KOPT-K1 (cell line): ENCODE measurements around the gene TDRD9.

Experiments used
- H3K27ac ChIP-seq: fragments of 200-600 bp; sonication (generic); 2 replicates; pipeline ENCODE4 v1.5.1; 2016; ENCODE audit warnings: antibody characterized with exemption, mild to moderate bottlenecking, low read depth, low read length; ENCODE audit not compliant: poor library complexity, severe bottlenecking
- H3K36me3 ChIP-seq: fragments of 200-600 bp; sonication (generic); 2 replicates; pipeline ENCODE4 v1.5.1; 2017; ENCODE audit warnings: antibody characterized with exemption, mild to moderate bottlenecking, low read length, moderate library complexity; ENCODE audit not compliant: insufficient read depth
- H3K9me3 ChIP-seq: fragments of 200-600 bp; sonication (generic); 2 replicates; pipeline ENCODE4 v1.5.1; 2017; ENCODE audit warnings: antibody characterized with exemption, low read length, mild to moderate bottlenecking; ENCODE audit not compliant: insufficient read depth, poor library complexity, severe bottlenecking

TDRD9 gene

DNA sequence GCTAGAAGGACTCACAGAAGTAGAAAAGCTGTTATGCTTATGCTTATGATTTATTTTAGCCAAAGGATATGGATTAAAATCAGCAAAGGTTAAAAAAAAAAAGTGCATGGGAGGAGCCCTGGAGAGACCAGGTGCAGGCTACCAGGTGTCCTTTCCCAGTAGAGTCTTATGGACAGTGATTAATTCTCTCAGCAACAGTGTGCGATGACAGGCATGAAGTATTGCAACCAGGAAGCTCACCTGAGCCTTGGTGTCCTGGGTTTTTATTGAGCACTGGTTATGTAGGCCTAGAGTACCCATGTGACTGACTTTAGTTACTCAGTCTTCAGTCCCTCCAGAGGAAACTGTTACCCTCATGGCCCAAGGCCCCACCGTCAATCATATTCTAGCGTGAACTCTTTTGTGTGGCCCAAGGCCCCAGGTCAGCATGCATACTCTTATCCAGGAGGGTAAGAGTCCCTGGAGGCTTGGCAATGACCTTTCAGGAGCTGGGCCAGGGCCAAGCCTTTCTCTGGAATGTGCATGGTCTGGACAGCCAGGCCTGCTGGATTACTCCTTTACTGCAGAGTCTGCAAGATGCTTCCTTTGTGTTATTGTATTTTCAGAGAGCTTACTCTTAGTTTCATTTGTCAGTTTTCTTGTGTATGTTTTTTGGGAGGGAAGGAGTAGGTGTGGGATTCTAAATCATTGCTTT is 83.7 kb downstream of the TDRD9 start:
- no peaks in the 10 kb centered on the region for H3K36me3 ChIP-seq
- H3K27ac ChIP-seq: no peak overlapping the region
- no peaks in the 10 kb centered on the region for H3K9me3 ChIP-seq

DNA sequence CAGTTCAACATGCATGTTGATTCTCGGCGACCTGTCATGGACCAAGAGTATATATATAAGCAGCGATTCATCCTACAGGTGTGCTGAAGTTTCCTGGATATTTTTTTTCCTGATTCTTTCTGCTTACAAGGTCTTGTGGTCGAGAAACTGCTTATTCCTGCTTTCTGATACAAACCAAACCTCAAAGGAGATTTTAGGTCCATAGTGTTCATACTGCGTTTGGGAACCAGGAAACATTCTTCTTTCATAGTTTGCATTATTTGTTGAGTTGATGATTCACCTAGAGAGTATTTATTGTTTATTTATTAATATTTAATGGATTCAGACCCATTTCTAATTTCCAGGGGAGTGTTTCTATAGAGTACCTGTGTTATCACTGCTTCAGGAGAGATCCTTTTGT is 86.5 kb downstream of the TDRD9 start:
- Histone ChIP-seq H3K36me3 (no peaks in the 10 kb centered on the region), H3K27ac (no peak overlapping the region), H3K9me3 (no peaks in the 10 kb centered on the region)

- H3K9me3 ChIP-seq: no peaks in the 10 kb centered on the region
- H3K27ac ChIP-seq: no peak overlapping the region
- H3K36me3 ChIP-seq: no peaks in the 10 kb centered on the region
Measured at GRCh38 chr14:104016873-104017650, 88.8 kb downstream of the TDRD9 start.

- no peaks in the 10 kb centered on the region for H3K36me3 ChIP-seq
- no peak overlapping the region for H3K27ac ChIP-seq
- H3K9me3 ChIP-seq: no peaks in the 10 kb centered on the region
Measured at GRCh38 chr14:104019029-104019428, 90.8 kb downstream of the TDRD9 start.

DNA sequence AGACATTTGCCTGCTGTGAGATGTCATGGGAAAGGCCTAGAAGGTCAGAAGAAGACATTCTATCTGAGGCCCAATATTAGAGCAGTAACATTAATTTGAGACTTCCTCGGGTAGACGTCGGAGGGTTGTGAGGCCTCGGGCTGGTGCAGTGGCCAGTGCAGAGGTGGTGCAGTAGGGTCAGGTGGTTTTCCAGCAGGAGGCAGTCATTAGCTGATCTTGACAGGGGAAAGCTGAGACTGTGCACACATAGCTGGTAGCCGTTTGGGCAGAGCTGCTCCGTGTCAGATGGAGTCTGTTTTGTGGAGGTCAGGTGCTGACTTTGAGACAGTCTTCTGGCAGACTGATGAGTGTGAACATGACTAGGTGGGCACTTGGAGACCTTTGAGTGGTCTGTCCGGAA is 91.5 kb downstream of the TDRD9 start:
- Histone ChIP-seq H3K9me3 (no peaks in the 10 kb centered on the region), H3K36me3 (no peaks in the 10 kb centered on the region), H3K27ac (no peak overlapping the region)

GRCh38 chr14:104020471-104020870 is 92.2 kb downstream of the TDRD9 start:
- no peaks in the 10 kb centered on the region for H3K36me3 ChIP-seq
- H3K9me3 ChIP-seq: no peaks in the 10 kb centered on the region
- H3K27ac ChIP-seq: no peak overlapping the region

DNA sequence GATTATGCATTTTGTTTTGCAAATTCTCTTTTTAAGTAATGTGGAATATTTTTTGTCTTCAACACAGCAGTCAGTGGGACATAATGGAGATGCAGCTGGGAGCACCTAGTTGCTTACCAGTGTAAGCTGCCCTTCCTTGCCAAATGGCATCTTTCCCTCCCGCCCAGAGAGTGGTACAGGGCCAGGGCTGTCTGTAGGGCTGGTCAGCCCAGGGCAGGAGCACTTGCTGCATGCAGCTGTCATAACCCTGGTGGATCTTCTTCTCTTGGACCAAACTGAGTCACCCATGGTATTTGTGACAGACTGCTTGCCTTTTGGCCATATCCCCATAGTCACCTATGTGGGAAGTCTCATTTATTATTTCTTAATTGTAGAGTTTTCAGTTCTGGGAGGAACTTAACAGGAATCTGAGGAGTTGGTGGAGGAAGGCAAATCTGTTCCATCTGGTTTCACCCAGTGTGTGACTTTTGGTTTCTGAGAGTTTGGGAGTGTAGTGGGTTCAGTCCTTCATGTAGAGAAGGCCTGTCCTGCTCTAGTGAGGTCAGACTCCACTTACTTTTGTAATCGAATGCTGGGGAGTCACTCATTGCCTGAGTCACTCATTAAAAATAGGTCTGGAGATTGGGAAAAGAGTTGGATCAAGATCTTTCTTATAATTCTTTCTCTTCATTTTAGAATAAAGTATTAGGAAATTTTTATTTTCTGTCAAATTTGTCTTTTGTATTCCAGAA is 95.2 kb downstream of the TDRD9 start:
- no peaks in the 10 kb centered on the region for H3K36me3 ChIP-seq
- H3K27ac ChIP-seq: no peak overlapping the region
- no peaks in the 10 kb centered on the region for H3K9me3 ChIP-seq

GRCh38 chr14:104025534-104025933 is 97.3 kb downstream of the TDRD9 start:
- Histone ChIP-seq H3K36me3 (no peaks in the 10 kb centered on the region), H3K27ac (no peak overlapping the region)

GRCh38 chr14:104026024-104026423 is 97.8 kb downstream of the TDRD9 start:
- no peak overlapping the region for H3K27ac ChIP-seq
- no peaks in the 10 kb centered on the region for H3K36me3 ChIP-seq
- no peaks in the 10 kb centered on the region for H3K9me3 ChIP-seq

More at GRCh38 chr14:104025534-104025933, 97.3 kb downstream of the TDRD9 start:
- no peaks in the 10 kb centered on the region for H3K9me3 ChIP-seq

- Histone ChIP-seq H3K36me3 (no peaks in the 10 kb centered on the region), H3K27ac (no peak overlapping the region), H3K9me3 (no peaks in the 10 kb centered on the region)
Measured at GRCh38 chr14:104030958-104031357, 102.7 kb downstream of the TDRD9 start.

GRCh38 chr14:104031384-104031783 is 103.1 kb downstream of the TDRD9 start:
- no peaks in the 10 kb centered on the region for H3K36me3 ChIP-seq
- no peak overlapping the region for H3K27ac ChIP-seq
- H3K9me3 ChIP-seq: no peaks in the 10 kb centered on the region

DNA sequence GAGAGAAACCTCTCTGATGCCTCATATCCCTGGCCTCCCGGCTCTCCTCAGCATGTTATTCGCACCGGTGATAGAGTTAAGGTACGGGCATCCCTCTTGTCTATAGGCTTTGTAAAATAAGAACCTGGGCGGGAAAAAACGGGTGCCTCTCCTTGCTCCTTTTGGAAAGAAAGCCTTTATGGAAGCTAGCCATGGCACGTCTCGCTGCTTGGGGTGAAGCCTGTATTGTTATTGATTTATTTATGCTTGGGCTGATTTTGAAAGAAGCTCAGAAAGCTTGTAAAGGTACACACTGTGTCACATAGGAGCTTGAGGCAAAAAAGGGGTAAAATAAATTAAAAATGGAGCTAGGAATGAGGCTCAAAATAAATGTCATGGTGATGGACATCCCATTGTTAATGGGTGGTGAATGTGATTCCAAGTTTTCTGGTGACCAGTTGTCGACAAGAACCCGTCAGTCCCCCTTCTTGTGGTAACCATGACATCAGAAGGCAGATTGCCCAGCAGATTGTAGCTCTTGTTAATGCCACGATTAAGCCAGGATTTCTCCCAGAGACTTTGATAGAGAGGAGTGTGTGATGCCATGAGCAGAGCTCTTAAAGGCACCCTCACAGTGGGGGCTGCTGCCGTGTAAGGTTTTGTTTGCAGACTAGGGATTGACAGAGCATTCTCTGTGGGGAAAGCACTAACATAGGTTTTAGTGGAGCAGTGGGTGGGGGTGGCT is 106.9 kb downstream of the TDRD9 start:
- Histone ChIP-seq H3K9me3 (no peaks in the 10 kb centered on the region), H3K36me3 (no peaks in the 10 kb centered on the region), H3K27ac (no peak overlapping the region)

DNA sequence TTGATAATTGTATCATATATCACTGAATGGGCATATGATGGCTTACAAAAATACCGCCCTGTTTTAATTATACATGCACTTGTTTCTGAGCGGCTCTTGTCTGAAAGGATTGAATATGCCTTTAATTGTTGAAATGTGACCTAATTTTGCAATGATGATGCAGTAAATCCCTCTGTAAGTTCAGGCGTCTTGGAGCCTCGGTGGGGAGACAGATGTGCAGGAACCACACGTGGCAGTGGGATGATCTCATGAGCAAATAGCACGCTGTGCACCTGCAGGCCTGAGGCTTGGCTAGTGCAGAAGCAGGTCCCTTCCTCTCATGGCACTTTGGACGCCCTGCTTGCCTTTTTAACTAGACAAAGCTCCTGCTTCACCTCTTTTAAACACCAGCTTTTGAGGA is 108.0 kb downstream of the TDRD9 start:
- no peak overlapping the region for H3K27ac ChIP-seq
- H3K36me3 ChIP-seq: no peaks in the 10 kb centered on the region
- no peaks in the 10 kb centered on the region for H3K9me3 ChIP-seq

DNA sequence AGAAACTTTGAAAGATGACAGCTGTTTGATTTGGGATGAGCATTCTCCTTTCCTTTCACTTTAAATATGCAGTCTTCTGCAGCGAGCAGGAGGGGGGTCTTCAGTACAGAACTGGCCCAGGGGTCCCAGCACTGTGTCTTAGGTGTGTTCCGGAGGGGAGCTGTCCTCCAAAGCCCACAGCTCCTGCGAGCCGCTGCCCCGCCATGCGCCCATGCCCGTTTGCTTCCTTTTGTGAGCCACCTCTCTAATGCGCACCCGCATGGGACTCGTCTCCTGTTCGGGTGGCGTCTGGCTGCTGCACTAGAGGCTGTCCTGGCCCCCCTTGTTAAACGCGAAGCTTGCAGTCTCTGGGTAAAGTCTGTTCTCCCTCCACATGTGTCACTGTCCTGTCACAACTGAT is 108.8 kb downstream of the TDRD9 start:
- Histone ChIP-seq H3K36me3 (no peaks in the 10 kb centered on the region), H3K9me3 (no peaks in the 10 kb centered on the region), H3K27ac (no peak overlapping the region)

GRCh38 chr14:104037903-104038302 is 109.6 kb downstream of the TDRD9 start:
- no peaks in the 10 kb centered on the region for H3K9me3 ChIP-seq
- H3K27ac ChIP-seq: no peak overlapping the region
- H3K36me3 ChIP-seq: no peaks in the 10 kb centered on the region
